WTC11 (cell line): ENCODE measurements around the gene RBP2.

Experiments used
- JUN ChIP-seq: sonication (generic); formaldehyde crosslinking; IDR thresholded peaks from 2 replicates; pipeline ENCODE4 v1.8.0; 2023; ENCODE audit warnings: mild to moderate bottlenecking, missing genetic modification reagents
- ZNF138 ChIP-seq: sonication (generic); formaldehyde crosslinking; conservative IDR thresholded peaks from 2 replicates; pipeline ENCODE4 v1.8.1; 2022; ENCODE audit warnings: mild to moderate bottlenecking, moderate library complexity, missing genetic modification reagents
- TF ChIP-seq, protein P1 (sequence below): sonication (generic); formaldehyde crosslinking; IDR thresholded peaks from 2 replicates; pipeline ENCODE4 v1.8.1; 2022; ENCODE audit warnings: low read depth, mild to moderate bottlenecking, moderate library complexity, missing genetic modification reagents, borderline replicate concordance
- TF ChIP-seq, protein P2 (sequence below): sonication (generic); formaldehyde crosslinking; IDR thresholded peaks from 2 replicates; pipeline ENCODE4 v1.8.0; 2022; ENCODE audit warnings: mild to moderate bottlenecking, missing genetic modification reagents
- TF ChIP-seq, protein P3 (sequence below): fragments of 200-600 bp; IDR thresholded peaks from 2 replicates; pipeline ENCODE4 v1.8.0; 2022; ENCODE audit warnings: antibody characterized with exemption

DNA sequence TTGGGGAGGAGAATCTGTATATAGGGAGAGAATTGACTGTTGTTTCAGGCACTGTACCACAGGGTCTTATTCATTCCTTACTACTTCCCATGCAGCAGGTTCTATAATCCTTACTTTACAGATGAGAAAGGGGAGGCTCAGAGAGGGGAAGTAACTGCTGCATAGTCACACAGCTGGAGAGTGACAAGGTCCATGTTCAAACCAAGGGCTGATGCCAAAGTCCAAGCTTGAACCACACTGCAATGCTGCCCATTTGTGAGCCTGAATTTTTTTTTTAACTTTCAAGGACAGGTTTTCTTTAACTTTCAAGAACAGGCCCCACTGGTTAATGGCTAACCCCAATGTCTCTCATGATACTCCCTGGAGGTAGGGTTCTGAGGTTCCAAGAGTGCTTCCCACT is 26.2 kb downstream of the RBP2 start:
- TF ChIP-seq, protein P1, sequence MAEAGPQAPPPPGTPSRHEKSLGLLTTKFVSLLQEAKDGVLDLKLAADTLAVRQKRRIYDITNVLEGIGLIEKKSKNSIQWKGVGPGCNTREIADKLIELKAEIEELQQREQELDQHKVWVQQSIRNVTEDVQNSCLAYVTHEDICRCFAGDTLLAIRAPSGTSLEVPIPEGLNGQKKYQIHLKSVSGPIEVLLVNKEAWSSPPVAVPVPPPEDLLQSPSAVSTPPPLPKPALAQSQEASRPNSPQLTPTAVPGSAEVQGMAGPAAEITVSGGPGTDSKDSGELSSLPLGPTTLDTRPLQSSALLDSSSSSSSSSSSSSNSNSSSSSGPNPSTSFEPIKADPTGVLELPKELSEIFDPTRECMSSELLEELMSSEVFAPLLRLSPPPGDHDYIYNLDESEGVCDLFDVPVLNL (CRISPR knock-in tag), result no peak
- TF ChIP-seq ZNF138 (CRISPR knock-in tag) (no peak), JUN (CRISPR knock-in tag) (no peak)
- TF ChIP-seq, protein P2, sequence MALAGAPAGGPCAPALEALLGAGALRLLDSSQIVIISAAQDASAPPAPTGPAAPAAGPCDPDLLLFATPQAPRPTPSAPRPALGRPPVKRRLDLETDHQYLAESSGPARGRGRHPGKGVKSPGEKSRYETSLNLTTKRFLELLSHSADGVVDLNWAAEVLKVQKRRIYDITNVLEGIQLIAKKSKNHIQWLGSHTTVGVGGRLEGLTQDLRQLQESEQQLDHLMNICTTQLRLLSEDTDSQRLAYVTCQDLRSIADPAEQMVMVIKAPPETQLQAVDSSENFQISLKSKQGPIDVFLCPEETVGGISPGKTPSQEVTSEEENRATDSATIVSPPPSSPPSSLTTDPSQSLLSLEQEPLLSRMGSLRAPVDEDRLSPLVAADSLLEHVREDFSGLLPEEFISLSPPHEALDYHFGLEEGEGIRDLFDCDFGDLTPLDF (CRISPR knock-in tag), result no peak
- TF ChIP-seq, protein P3, sequence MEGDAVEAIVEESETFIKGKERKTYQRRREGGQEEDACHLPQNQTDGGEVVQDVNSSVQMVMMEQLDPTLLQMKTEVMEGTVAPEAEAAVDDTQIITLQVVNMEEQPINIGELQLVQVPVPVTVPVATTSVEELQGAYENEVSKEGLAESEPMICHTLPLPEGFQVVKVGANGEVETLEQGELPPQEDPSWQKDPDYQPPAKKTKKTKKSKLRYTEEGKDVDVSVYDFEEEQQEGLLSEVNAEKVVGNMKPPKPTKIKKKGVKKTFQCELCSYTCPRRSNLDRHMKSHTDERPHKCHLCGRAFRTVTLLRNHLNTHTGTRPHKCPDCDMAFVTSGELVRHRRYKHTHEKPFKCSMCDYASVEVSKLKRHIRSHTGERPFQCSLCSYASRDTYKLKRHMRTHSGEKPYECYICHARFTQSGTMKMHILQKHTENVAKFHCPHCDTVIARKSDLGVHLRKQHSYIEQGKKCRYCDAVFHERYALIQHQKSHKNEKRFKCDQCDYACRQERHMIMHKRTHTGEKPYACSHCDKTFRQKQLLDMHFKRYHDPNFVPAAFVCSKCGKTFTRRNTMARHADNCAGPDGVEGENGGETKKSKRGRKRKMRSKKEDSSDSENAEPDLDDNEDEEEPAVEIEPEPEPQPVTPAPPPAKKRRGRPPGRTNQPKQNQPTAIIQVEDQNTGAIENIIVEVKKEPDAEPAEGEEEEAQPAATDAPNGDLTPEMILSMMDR, result no peak
